WI38 (cell line): Measurements from ENCODE around the gene DLX2.
"Not testable (repeated sequence)": the region's sequence is repeated elsewhere in the genome, so short reads cannot be mapped to it uniquely, and the experiment has no call there.

Experiments
- H3K4me3 ChIP-seq: 2 replicates; pipeline ENCODE4 v1.5.1; 2011; ENCODE audit warnings: low read depth, mild to moderate bottlenecking, control low read depth, low read length
- CTCF ChIP-seq: IDR thresholded peaks from 2 replicates; pipeline ENCODE4 v1.5.1; 2012; ENCODE audit warnings: low read depth, mild to moderate bottlenecking, control low read depth, low read length

Gene DLX2

GRCh38 chr2:172063446-172063845, 39.3 kb downstream of the DLX2 start:
- no peak for TF ChIP-seq CTCF
- H3K4me3 ChIP-seq: no peak overlapping the region

- no peak for TF ChIP-seq CTCF
These were observed 40.2 kb downstream of the DLX2 start for GRCh38 chr2:172062402-172063004.

GRCh38 chr2:172060118-172060517, 42.6 kb downstream of the DLX2 start:
- H3K4me3 ChIP-seq: not testable (repeated sequence)

More at GRCh38 chr2:172062402-172063004, 40.2 kb downstream of the DLX2 start:
- no peak overlapping the region for H3K4me3 ChIP-seq

- no peak overlapping the region for H3K4me3 ChIP-seq
- TF ChIP-seq CTCF: no peak
These were observed 44.0 kb downstream of the DLX2 start for GRCh38 chr2:172058660-172059059.

GRCh38 chr2:172056293-172056692, 46.4 kb downstream of the DLX2 start:
- no peak overlapping the region for H3K4me3 ChIP-seq
- TF ChIP-seq CTCF: no peak

- no peak for TF ChIP-seq CTCF
These were observed 49.2 kb downstream of the DLX2 start for GRCh38 chr2:172053486-172053885.

GRCh38 chr2:172052000-172052983, 50.4 kb downstream of the DLX2 start:
- H3K4me3 ChIP-seq: no peak overlapping the region
- no peak for TF ChIP-seq CTCF

More at GRCh38 chr2:172053486-172053885, 49.2 kb downstream of the DLX2 start:
- no peak overlapping the region for H3K4me3 ChIP-seq
